Motor neuron (in vitro differentiated cells): ENCODE measurements around the gene KCNH1. TPM values are rescaled to one million over a fixed set of nuclear protein-coding genes. Genes with fewer than 3 reads are reported as not detected.

Experiments
- ATAC-seq, 8 experiments: fragments of 200-7000 bp; cut with Tn5 transposase; replicated peaks in 6 of 8; 2 replicates each; pipeline ENCODE4 v1.8.0; 2021; ENCODE audit warnings: mild to moderate bottlenecking in 8 of 8, moderate library complexity in 8 of 8
- H3K27ac ChIP-seq, 2 donors: fragments of 250-450 bp; sonication (Bioruptor Pico); 2 replicates each; pipeline ENCODE4 v1.9.0; 2021; ENCODE audit warnings: antibody characterized with exemption in 2 of 2, mild to moderate bottlenecking in 2 of 2, moderate library complexity in 1 of 2
- H3K4me1 ChIP-seq, 2 donors: fragments of 250-450 bp; sonication (Bioruptor Pico); replicated peaks in 1 of 2; 2 replicates each; pipeline ENCODE4 v1.6.1; 2021; ENCODE audit warnings: antibody characterized with exemption in 2 of 2, mild to moderate bottlenecking in 2 of 2, moderate library complexity in 1 of 2
- H3K4me3 ChIP-seq, 5 donors: fragments of 250-450 bp; sonication (Bioruptor Pico); 2 replicates each; pipeline ENCODE4 v1.9.0; 2021; ENCODE audit warnings: antibody characterized with exemption in 5 of 5, mild to moderate bottlenecking in 5 of 5, moderate library complexity in 4 of 5
- WGBS, 10 experiments: fragments of 450-650 bp; shearing (Covaris generic); methylation state at CpG; one replicate each; pipeline ENCODE4 v1.0.0; 2022; 5-methylcytosine and 5-hydroxymethylcytosine counted together
- in situ Hi-C, 9 experiments: fragments of 400-800 bp; cut with MboI; loops; one replicate each; pipeline ENCODE4 v1.15.0; 2021; ENCODE audit warnings: low sequenced_read_pairs in 9 of 9, low pct_unique_long_range_greater_than_20kb in 2 of 9; ENCODE audit not compliant: unreplicated experiment in 9 of 9
- total RNA-seq, 8 experiments: library from RNA; unstranded; fragments of 300-600 nt; gene quantifications; 2 replicates each; pipeline versions ENCODE4 v1.2.3 to v1.2.4, GENCODE V29; 2022

The KCNH1 gene
- total RNA-seq, 8 experiments from 2014 or later = 1.2 to 22.5 (median 6.2) TPM

GRCh38 chr1:210822241-210822640 is 311.7 kb downstream of the KCNH1 start:
- WGBS, 10 experiments = 0 to 97% (median 79%) methylated on average over 1 to 2 of the region's 2 CpGs; no CpG with 5 or more reads in 1 of the 10 experiments
- Histone ChIP-seq H3K4me3 (no peak overlapping the region), H3K27ac (no peak overlapping the region), H3K4me1 (peaks cover 0 to 5% of the 10 kb centered on the region in 2 donors)
- in situ Hi-C loops = no loop called here
- ATAC-seq = no peak

DNA sequence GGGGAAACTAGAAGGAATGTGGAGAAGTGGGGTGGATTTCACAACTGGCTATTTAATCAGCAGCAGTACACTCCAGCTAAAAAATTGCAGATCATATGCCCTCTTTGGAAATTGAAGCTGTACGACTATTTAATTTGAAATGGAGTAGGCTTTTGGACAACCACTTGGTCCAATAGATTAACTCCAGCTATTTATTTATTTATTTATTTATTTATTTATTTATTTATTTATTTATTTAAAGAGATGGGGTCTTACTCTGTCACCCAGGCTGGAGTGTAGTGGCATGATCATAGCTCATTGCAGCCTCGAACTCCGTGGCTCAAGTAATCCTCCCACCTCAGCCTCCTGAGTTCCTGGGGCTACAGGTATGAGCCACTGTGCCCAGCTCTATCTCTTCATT is 312.3 kb downstream of the KCNH1 start:
- 0 to 100% (median 85%) methylated on average over 1 to 3 of the region's 3 CpGs; no CpG with 5 or more reads in 4 of the 10 experiments for WGBS, 10 experiments
- H3K27ac ChIP-seq = no peak overlapping the region
- ATAC-seq = no peak
- peaks cover 0 to 5% of the 10 kb centered on the region in 2 donors for H3K4me1 ChIP-seq
- H3K4me3 ChIP-seq = no peak overlapping the region
- in situ Hi-C loops = no loop called here

GRCh38 chr1:210819266-210819665 is 314.7 kb downstream of the KCNH1 start:
- peaks cover 5 to 10% of the 10 kb centered on the region in 2 donors for H3K4me1 ChIP-seq
- no peak overlapping the region for H3K27ac ChIP-seq
- WGBS, 10 experiments = 45 to 100% (median 90%) methylated on average over 1 to 4 of the region's 4 CpGs; no CpG with 5 or more reads in 1 of the 10 experiments
- no peak overlapping the region for H3K4me3 ChIP-seq
- no peak for ATAC-seq
- in situ Hi-C loops = no loop called here

GRCh38 chr1:210817385-210818275 is 316.3 kb downstream of the KCNH1 start:
- in situ Hi-C loops = no loop called here
- H3K4me3 ChIP-seq = no peak overlapping the region
- H3K4me1 ChIP-seq = peaks cover 5% of the 10 kb centered on the region in 2 donors
- ATAC-seq = no peak
- H3K27ac ChIP-seq = no peak overlapping the region
- WGBS, 10 experiments = 0 to 96% (median 84%) methylated on average over 1 to 2 of the region's 2 CpGs; no CpG with 5 or more reads in 2 of the 10 experiments

GRCh38 chr1:210815641-210816550 is 318.1 kb downstream of the KCNH1 start:
- Histone ChIP-seq H3K27ac (no peak overlapping the region), H3K4me3 (no peak overlapping the region), H3K4me1 (peaks cover 5% of the 10 kb centered on the region in 2 donors)
- in situ Hi-C loops = no loop called here
- ATAC-seq = peak in 3 of 8 experiments; percentile 21 to 69 (median 68)
- 7 to 81% (median 66%) methylated on average over 2 to 13 of the region's 13 CpGs; no CpG with 5 or more reads in 1 of the 10 experiments for WGBS, 10 experiments

DNA sequence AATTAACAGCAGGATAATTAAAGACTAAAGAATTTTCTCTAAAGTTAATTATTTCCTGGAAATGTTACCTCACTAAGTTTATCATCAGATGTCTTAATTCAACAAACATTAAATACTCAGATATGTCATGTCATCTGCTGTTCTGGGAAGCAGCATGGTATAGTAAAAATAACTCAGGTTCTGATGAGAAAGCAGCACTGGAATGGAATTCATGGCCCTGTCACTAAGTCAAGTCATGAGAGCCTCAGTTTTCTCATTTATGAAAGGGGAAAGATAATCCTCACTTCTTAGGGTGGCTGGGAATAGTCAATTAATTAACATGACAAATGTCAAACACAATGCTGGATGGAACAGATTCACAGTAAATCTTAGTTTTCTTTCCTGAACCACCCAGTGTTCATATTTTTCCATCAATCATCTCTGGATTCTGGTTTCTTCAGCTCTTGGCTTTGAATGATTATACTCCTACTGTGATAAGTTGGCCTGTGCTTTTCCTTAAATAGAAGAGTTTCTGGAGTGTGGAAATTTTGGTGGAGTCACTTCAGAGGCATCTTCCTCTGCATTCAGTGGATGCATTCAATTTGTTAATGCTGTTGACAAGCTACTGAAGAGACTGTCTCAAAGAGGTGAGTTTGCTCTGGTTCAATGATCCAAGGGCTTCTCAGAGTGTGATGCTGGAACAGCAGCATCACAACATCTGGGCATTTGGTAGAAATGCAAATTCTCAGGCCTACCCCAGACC is 319.4 kb downstream of the KCNH1 start:
- Histone ChIP-seq H3K4me3 (no peak overlapping the region), H3K27ac (no peak overlapping the region), H3K4me1 (peaks cover 5% of the 10 kb centered on the region in 2 donors)
- peak in 2 of 8 experiments; percentile 78 to 79 for ATAC-seq
- in situ Hi-C loops = no loop called here

- Histone ChIP-seq H3K4me1 (no peaks in the 10 kb centered on the region), H3K4me3 (no peak overlapping the region), H3K27ac (no peak overlapping the region)
- 40 to 100% (median 82%) methylated on average over 1 to 4 of the region's 4 CpGs; no CpG with 5 or more reads in 3 of the 10 experiments for WGBS, 10 experiments
- ATAC-seq = no peak
- in situ Hi-C loops = no loop called here
Measured at GRCh38 chr1:210801501-210801900, 332.4 kb downstream of the KCNH1 start.

GRCh38 chr1:210800756-210801155 is 333.2 kb downstream of the KCNH1 start:
- in situ Hi-C loops = no loop called here
- Histone ChIP-seq H3K27ac (no peak overlapping the region), H3K4me3 (no peak overlapping the region), H3K4me1 (no peaks in the 10 kb centered on the region)
- 0 to 100% (median 80%) methylated on average over 1 to 3 of the region's 3 CpGs; no CpG with 5 or more reads in 1 of the 10 experiments for WGBS, 10 experiments
- ATAC-seq = peak in 1 of 8 experiments; percentile 46

GRCh38 chr1:210800301-210800700 is 333.6 kb downstream of the KCNH1 start:
- Histone ChIP-seq H3K4me1 (no peaks in the 10 kb centered on the region), H3K27ac (no peak overlapping the region), H3K4me3 (no peak overlapping the region)
- in situ Hi-C loops = no loop called here
- 0 to 79% (median 42%) methylated on average over 1 to 4 of the region's 4 CpGs; no CpG with 5 or more reads in 2 of the 10 experiments for WGBS, 10 experiments
- ATAC-seq = no peak

- no peak overlapping the region for H3K4me3 ChIP-seq
- WGBS, 10 experiments = 81 to 100% (median 91%) methylated on average over 1 to 6 of the region's 8 CpGs; no CpG with 5 or more reads in 5 of the 10 experiments
- H3K27ac ChIP-seq = no peak overlapping the region
- in situ Hi-C loops = no loop called here
- ATAC-seq = no peak
- peaks cover 0 to 4% of the 10 kb centered on the region in 2 donors for H3K4me1 ChIP-seq
Measured at GRCh38 chr1:210797422-210797821, 336.5 kb downstream of the KCNH1 start.

DNA sequence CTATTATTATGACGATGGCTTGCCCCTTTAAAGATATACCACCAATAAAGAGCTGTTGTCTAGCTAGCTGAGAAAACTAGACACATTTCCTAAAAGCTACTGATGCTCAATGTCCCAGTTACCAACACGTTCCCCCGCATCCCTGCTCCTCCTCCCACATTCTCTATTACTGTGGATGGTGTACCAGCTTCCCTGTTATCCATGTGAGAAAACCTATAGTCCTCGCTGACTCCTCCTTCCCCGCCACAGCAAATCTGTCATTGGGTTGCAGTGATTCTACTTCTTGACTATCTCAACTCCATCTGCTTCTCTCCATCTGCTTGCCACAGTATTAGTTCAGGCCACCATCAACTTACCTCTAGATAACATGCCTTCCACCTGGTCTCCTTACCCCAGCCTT is 337.5 kb downstream of the KCNH1 start:
- no peak overlapping the region for H3K27ac ChIP-seq
- no peak overlapping the region for H3K4me3 ChIP-seq
- in situ Hi-C loops = no loop called here
- WGBS, 10 experiments = 20 to 96% (median 81%) methylated on average over 1 to 5 of the region's 5 CpGs; no CpG with 5 or more reads in 2 of the 10 experiments
- H3K4me1 ChIP-seq = peaks cover 0 to 4% of the 10 kb centered on the region in 2 donors
- ATAC-seq = no peak

DNA sequence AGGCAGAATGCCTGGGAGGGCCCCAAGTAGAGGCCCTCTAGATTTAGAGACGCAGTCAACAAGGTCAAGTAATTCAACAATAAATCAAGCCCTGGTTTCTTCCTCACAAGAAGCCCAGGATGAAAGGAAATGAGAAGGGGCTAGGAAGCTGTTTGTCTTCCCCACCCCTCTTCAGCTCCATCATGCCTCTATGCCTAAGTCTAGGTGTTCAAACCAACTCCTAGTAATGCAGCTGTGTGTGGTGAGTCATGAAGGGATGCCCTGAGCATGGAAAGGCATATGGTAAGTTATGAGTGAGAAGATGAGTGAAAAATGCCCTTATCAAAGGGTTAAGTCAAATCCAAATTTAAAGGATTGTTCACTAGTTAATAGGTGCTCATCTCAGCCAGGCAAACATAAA is 339.5 kb downstream of the KCNH1 start:
- peaks cover 0 to 4% of the 10 kb centered on the region in 2 donors for H3K4me1 ChIP-seq
- ATAC-seq = peak in 4 of 8 experiments; percentile 24 to 52 (median 44)
- no peak overlapping the region for H3K27ac ChIP-seq

More for the DNA sequence above, 339.5 kb downstream of the KCNH1 start:
- WGBS, 10 experiments = 0 to 100% (median 94%) methylated on average over 1 of the region's 1 CpG; no CpG with 5 or more reads in 6 of the 10 experiments
- H3K4me3 ChIP-seq = no peak overlapping the region
- in situ Hi-C loops = no loop called here
